PC-9 (cell line): ENCODE measurements around the gene SEC16A.

Experiments used
- CTCF ChIP-seq: fragments of 200-600 bp; sonication (generic); conservative IDR thresholded peaks from 2 replicates; pipeline ENCODE4 v1.6.1; 2017; ENCODE audit warnings: mixed run types, antibody characterized with exemption, mild to moderate bottlenecking, moderate library complexity
- EZH2 ChIP-seq: fragments of 200-600 bp; sonication (generic); IDR thresholded peaks from 2 replicates; pipeline ENCODE4 v1.8.0; 2017; ENCODE audit warnings: antibody characterized with exemption, low read depth

DNA sequence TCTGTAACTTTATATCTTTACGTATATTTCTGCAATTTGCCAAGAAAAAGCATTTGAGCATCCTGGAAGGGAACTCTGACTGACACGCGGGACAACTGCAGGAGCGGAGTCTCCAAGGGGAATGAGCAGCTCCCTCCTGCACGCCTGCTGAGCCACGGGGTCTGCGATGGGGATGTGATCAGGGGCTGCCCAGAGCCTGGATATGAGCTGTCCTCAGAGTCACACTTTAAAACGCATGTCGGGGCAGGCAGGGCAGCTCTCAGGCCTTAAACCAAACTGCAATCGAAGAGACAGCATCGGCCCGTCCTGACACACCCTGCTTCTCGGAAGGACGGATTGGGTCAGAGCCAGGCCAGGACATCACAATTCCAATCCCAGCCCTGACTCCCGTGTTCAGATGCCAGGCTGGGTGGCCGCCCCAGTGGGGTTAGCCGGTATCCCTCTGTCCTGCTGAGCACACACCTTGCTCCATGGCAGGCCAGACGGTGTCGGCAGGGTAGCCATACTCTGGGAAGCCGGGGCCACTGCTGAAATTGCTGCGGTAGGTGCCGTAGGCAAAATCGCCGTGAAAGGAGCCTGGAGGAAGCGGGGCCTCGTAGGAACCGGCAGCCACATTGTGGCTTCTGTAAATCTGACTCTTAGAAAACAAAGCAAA, 17.2 kb downstream of the SEC16A start:
- TF ChIP-seq CTCF (no peak), EZH2 (no peak)
